ENCODE data around the gene ZCCHC7. TPM values are rescaled to one million over a fixed set of nuclear protein-coding genes. Genes with fewer than 3 reads are reported as not detected.
"Not testable (repeated sequence)": the region's sequence is repeated elsewhere in the genome, so short reads cannot be mapped to it uniquely, and the experiment has no call there.

ZCCHC7 gene
- total and polyA plus RNA-seq, 10 of the 15 experiments (the other 5 are each of a cell fraction or from before 2014, with no cell fraction given): 42.9 to 178 (median 53.3) TPM

DNA sequence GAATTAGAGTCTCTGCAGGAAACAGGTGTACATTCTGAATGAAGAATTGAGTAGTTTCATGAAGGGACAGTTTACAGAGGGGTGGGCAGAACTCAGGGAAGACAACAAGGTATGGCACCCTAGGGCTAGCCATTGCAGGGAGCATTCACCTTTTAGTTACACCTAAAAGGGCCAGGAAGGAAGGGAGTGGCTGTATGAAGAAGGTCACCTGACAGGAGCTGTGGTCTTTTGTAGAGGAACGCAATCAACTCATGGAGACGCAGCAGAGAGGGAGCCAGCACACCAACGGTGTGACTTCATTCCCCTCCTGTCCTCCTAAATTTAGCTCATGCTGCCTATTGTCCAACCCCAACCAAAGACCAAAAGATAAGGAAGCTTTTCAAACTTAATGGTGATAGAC, 12.7 kb upstream of the ZCCHC7 start:
- Histone ChIP-seq H3K4me2 (ENCODE audit: control insufficient read depth, insufficient read depth) (no peak overlapping the region), H3K36me3 (ENCODE audit: control insufficient read depth in 2 of 2, insufficient read depth in 2 of 2, low read length in 1 of 2) (no peaks in the 10 kb centered on the region), H3K4me3 (no peak overlapping the region), H3K27me3 (replicated peaks in 1 of 2; ENCODE audit: control insufficient read depth in 2 of 2, insufficient read depth in 2 of 2, low read length in 1 of 2) (no peaks in the 10 kb centered on the region), H3K9ac (ENCODE audit: control insufficient read depth, insufficient read depth, low read length) (no peak overlapping the region), H3K79me2 (ENCODE audit: control insufficient read depth, insufficient read depth, low read length) (no peaks in the 10 kb centered on the region), H3K9me3 (replicated peaks; ENCODE audit: control insufficient read depth, insufficient read depth, low read length) (no peaks in the 10 kb centered on the region; the same call in 2 of the 3 replicates), H2AFZ (ENCODE audit: control insufficient read depth, low read depth, low read length) (no peak overlapping the region), H3K4me1 (ENCODE audit: control insufficient read depth, insufficient read depth, low read length) (0 out of 2 replicates have a peak, but pooled peaks cover 3% of the 10 kb centered on the region), H4K20me1 (ENCODE audit: control insufficient read depth, insufficient read depth) (no peaks in the 10 kb centered on the region), H3K27ac (ENCODE audit: control insufficient read depth, insufficient read depth) (no peak overlapping the region)
- no peak for ATAC-seq
- BruUV-seq (replicated peaks): no TSS peak
- 7% methylated on average over 3 of the region's 3 CpGs for WGBS (ENCODE audit: insufficient coverage, insufficient replicate concordance, low lambda C conversion rate, missing lambda C conversion rate)
- ChIA-PET POLR2A (no interaction called here), SMC1A (ENCODE audit: uncharacterized antibody, unreplicated experiment) (no interaction called here), CTCF (interaction anchor here (0.8 kb wide), 1 partner anchor 12 kb away, joined by 3 read pairs; no protein-coding TSS in a partner anchor), RAD21 (ENCODE audit: unreplicated experiment) (no interaction called here)
- no peak for DNase-seq (ENCODE audit: low read depth, low spot score)
- FAIRE-seq: no peak
- in situ Hi-C loops (cut with MboI): no loop called here
- intact Hi-C loops (cut with micrococcal nuclease; ENCODE audit: unreplicated experiment): no loop called here
- TF ChIP-seq HDGF (IDR thresholded peaks at IDR 0.05) (no peak), MXI1 (IDR thresholded peaks at IDR 0.05; ENCODE audit: low read depth, low read length) (no peak), SUZ12 (IDR thresholded peaks at IDR 0.05; ENCODE audit: unreplicated experiment) (no peak), CBX3 (IDR thresholded peaks at IDR 0.05; ENCODE audit: borderline replicate concordance, low read depth) (no peak), YY1 (IDR thresholded peaks at IDR 0.05; ENCODE audit: low read depth, low read length) (no peak), SIX5 (IDR thresholded peaks at IDR 0.05; ENCODE audit: low read depth, low read length, severe bottlenecking) (no peak), PAX8 (IDR thresholded peaks at IDR 0.05) (no peak), ESRRA (IDR thresholded peaks at IDR 0.05; ENCODE audit: low read length) (no peak), SRF (IDR thresholded peaks at IDR 0.05; ENCODE audit: low read depth in 2 of 2, low read length in 2 of 2) (no peak), HDAC6 (IDR thresholded peaks at IDR 0.05; ENCODE audit: unreplicated experiment) (no peak), WRNIP1 (IDR thresholded peaks at IDR 0.05; ENCODE audit: borderline replicate concordance, low read depth, low read length) (no peak), GABPA (IDR thresholded peaks at IDR 0.05; ENCODE audit: low read depth) (no peak), POLR2AphosphoS5 (IDR thresholded peaks at IDR 0.05; ENCODE audit: low read length) (no peak), HDAC2 (IDR thresholded peaks at IDR 0.05) (no peak), ASH2L (IDR thresholded peaks at IDR 0.05; ENCODE audit: borderline replicate concordance, low read depth) (no peak), SP1 (IDR thresholded peaks at IDR 0.05; ENCODE audit: low read depth, low read length) (no peak), ZBED1 (IDR thresholded peaks at IDR 0.05; ENCODE audit: borderline replicate concordance) (no peak), TCF3 (IDR thresholded peaks at IDR 0.05; ENCODE audit: borderline replicate concordance, insufficient read depth, low read depth, low read length) (no peak)
- TF ChIP-seq, protein P1, sequence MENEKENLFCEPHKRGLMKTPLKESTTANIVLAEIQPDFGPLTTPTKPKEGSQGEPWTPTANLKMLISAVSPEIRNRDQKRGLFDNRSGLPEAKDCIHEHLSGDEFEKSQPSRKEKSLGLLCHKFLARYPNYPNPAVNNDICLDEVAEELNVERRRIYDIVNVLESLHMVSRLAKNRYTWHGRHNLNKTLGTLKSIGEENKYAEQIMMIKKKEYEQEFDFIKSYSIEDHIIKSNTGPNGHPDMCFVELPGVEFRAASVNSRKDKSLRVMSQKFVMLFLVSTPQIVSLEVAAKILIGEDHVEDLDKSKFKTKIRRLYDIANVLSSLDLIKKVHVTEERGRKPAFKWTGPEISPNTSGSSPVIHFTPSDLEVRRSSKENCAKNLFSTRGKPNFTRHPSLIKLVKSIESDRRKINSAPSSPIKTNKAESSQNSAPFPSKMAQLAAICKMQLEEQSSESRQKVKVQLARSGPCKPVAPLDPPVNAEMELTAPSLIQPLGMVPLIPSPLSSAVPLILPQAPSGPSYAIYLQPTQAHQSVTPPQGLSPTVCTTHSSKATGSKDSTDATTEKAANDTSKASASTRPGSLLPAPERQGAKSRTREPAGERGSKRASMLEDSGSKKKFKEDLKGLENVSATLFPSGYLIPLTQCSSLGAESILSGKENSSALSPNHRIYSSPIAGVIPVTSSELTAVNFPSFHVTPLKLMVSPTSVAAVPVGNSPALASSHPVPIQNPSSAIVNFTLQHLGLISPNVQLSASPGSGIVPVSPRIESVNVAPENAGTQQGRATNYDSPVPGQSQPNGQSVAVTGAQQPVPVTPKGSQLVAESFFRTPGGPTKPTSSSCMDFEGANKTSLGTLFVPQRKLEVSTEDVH (IDR thresholded peaks at IDR 0.05; ENCODE audit: low read depth, partially characterized antibody): no peak

DNA sequence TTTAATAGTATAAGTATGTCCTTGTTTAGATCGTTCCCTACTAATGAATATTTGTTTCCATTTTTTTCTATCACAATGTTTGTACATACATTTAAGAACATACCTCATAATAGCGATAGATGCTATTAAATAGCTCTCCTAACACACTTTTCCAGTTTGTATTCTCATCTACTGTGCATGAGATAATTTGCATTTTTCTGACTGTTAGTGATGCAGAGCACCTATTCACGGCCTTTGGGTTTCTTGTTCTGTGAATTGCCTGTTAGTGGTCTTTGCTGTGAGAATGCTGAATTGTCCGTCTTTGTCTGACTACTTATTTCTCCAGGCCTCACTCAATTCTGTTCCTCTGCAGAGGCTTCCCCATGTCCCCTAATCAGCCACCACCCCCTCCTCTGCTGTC, 5.9 kb upstream of the ZCCHC7 start:
- SMC1A ChIA-PET (ENCODE audit: uncharacterized antibody, unreplicated experiment): interaction anchor here (0.6 to 1.6 kb wide), 3 partner anchors 11 to 214 kb away, joined by 3 to 5 read pairs (median 4); no protein-coding TSS in a partner anchor
- H3K9ac ChIP-seq (ENCODE audit: control insufficient read depth, insufficient read depth, low read length); ATAC-seq; intact Hi-C loops (cut with micrococcal nuclease; ENCODE audit: unreplicated experiment); H3K4me1 ChIP-seq (ENCODE audit: control insufficient read depth, insufficient read depth, low read length); DNase-seq (ENCODE audit: low read depth, low spot score); BruUV-seq (replicated peaks); CTCF ChIA-PET; H3K4me2 ChIP-seq (ENCODE audit: control insufficient read depth, insufficient read depth); H3K27me3 ChIP-seq (replicated peaks in 1 of 2; ENCODE audit: control insufficient read depth in 2 of 2, insufficient read depth in 2 of 2, low read length in 1 of 2); H3K9me3 ChIP-seq (replicated peaks; ENCODE audit: control insufficient read depth, insufficient read depth, low read length); in situ Hi-C loops (cut with MboI); H3K27ac ChIP-seq (ENCODE audit: control insufficient read depth, insufficient read depth); H3K79me2 ChIP-seq (ENCODE audit: control insufficient read depth, insufficient read depth, low read length); H3K4me3 ChIP-seq; H3K36me3 ChIP-seq (ENCODE audit: control insufficient read depth in 2 of 2, insufficient read depth in 2 of 2, low read length in 1 of 2); H4K20me1 ChIP-seq (ENCODE audit: control insufficient read depth, insufficient read depth): not testable (repeated sequence)
- POLR2A ChIA-PET: interaction anchor here (1.0 kb wide), 1 partner anchor 24 kb away, joined by 4 read pairs; no protein-coding TSS in a partner anchor
- H2AFZ ChIP-seq (ENCODE audit: control insufficient read depth, low read depth, low read length): peak overlapping the region; percentile 29; the same call in 1 of the 2 replicates
- RAD21 ChIA-PET (ENCODE audit: unreplicated experiment): interaction anchor here (0.6 kb wide), 1 partner anchor 251 kb away, joined by 3 read pairs; no protein-coding TSS in a partner anchor
- WGBS (ENCODE audit: insufficient coverage, insufficient replicate concordance, low lambda C conversion rate, missing lambda C conversion rate): 67% methylated on average over 4 of the region's 4 CpGs
- FAIRE-seq: peak; percentile 89

Data from GM12878 (cell line).